ENCODE data around the gene ANK3.

DNA sequence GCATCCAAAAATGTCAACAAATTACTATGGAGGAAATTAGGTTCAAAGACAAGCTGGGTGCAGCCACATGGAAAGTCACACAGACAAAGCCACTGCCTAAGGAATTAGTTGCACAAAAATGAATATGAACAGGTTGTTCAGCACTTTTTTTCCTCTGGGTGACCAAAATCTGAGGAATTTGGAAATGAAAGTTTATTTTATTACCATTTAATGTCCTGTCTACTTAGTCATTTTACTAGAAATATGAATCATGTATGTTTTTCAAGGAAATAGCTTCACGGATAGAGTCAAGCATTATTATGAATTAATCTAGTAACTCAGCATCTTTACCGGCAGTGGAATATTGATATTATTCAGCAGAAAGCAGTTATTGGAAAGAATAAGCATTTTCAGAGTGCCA, 106.3 kb downstream of the ANK3 start:
- TF ChIP-seq POLR2A (IDR thresholded peaks at IDR 0.05; ENCODE audit: extremely low read depth, insufficient read length): no peak
- TF ChIP-seq CTCF (IDR thresholded peaks at IDR 0.05; ENCODE audit: low read depth, low read length): no peak
- TF ChIP-seq MYC (IDR thresholded peaks at IDR 0.05; ENCODE audit: low read depth, low read length): no peak
